ENCODE results near the gene SLC24A3. TPM values are rescaled to one million over a fixed set of nuclear protein-coding genes. Genes with fewer than 3 reads are reported as not detected.

The SLC24A3 gene
- total and polyA plus RNA-seq, 7 donors = 0.92 to 20.8 (median 13.5) TPM

GRCh38 chr20:19387251-19387650, 174.8 kb downstream of the SLC24A3 start:
- no peaks in the 10 kb centered on the region for H3K4me1 ChIP-seq
- no peaks in the 10 kb centered on the region for H3K27me3 ChIP-seq
- TF ChIP-seq POLR2A (IDR thresholded peaks at IDR 0.05) (no peak), CTCF (IDR thresholded peaks at IDR 0.05) (no peak), EP300 (IDR thresholded peaks at IDR 0.05) (no peak), POLR2AphosphoS5 (IDR thresholded peaks at IDR 0.05) (no peak)
- DNase-seq = no peak
- H3K27ac ChIP-seq = no peak overlapping the region
- H3K9me3 ChIP-seq = no peaks in the 10 kb centered on the region
- no peaks in the 10 kb centered on the region for H3K36me3 ChIP-seq
- intact Hi-C loops (cut with DNase I) = no loop called here
- no peak overlapping the region for H3K4me3 ChIP-seq

DNA sequence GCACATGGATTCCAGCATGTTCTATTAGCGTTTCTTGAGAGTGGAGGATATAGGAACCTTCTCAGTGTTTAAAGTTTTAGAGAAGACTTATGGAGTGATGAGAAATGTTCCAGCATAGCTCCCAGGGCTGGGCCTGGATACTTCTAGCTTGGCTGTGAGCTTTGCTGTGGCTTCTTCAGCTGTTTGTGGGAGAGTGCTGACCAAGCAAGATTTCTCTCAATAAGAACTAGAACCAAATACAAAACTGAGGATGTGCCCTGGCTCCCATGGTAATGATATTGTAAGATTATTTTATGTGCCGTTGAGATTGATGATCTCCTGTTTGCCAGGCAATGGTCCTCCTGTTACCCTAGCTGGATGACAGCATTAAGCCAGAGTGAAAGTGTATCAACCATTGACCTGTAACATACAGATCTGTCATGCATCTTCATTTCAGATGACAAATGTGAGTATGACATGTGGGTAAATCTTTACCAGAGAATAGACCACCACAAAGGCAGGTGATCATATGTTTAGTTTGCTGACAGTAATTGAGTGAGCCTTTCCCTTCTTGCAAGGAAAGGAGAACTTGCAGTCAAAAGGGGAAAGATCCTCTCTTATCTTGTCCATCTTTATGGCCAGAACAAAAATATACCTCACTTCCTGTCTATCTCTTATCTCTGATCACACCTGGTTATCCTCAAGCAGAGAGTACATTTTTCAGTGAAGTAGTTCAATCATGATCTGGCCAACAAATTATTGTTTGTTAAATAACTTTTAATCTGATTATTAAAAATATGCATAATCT, 180.1 kb downstream of the SLC24A3 start:
- no peaks in the 10 kb centered on the region for H3K9me3 ChIP-seq
- no peak overlapping the region for H3K27ac ChIP-seq
- H3K27me3 ChIP-seq = no peaks in the 10 kb centered on the region
- H3K4me1 ChIP-seq = no peaks in the 10 kb centered on the region
- intact Hi-C loops (cut with DNase I) = no loop called here
- TF ChIP-seq EP300 (IDR thresholded peaks at IDR 0.05) (no peak), POLR2A (IDR thresholded peaks at IDR 0.05) (no peak), CTCF (IDR thresholded peaks at IDR 0.05) (no peak), POLR2AphosphoS5 (IDR thresholded peaks at IDR 0.05) (no peak)
- DNase-seq = no peak
- 86 to 87% methylated on average over 2 of the region's 2 CpGs for WGBS, 2 donors
- H3K36me3 ChIP-seq = no peaks in the 10 kb centered on the region
- H3K4me3 ChIP-seq = no peak overlapping the region

DNA sequence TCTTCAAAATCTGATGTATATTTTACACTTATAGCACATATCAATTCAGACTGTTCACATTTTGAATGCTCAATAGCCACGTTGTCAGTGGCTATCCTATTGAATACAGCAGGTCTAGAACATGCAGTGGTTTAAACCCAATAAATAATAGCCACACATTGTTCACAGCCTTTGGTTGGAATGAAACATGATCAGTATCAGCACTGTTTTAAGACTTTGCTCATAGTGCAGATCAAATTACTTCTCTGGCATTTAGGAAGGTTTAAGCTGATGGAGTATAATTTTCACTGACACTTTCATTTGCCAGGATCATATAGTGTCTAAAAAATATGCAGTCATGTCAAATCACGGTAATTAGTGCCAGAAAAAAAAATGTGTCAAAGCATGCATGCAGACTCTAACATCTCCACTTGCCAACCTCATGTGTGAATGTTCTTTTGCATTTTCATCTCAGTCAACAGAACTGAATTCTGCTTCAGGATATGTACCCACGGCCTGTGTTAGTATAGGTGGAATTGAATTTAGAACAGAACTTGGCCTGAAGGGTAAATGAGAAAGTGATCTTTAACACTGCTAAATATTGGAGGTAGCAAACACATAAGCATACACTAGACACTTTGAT, 184.1 kb downstream of the SLC24A3 start:
- no peak for DNase-seq
- Histone ChIP-seq H3K9me3 (peaks cover 0 to 2% (median 0%) of the 10 kb centered on the region in 4 donors), H3K4me3 (no peak overlapping the region), H3K36me3 (no peaks in the 10 kb centered on the region), H3K4me1 (no peaks in the 10 kb centered on the region), H3K27me3 (no peaks in the 10 kb centered on the region), H3K27ac (no peak overlapping the region)
- WGBS, 2 donors = 78 to 86% methylated on average over 3 of the region's 3 CpGs
- no peak for TF ChIP-seq EP300 (IDR thresholded peaks at IDR 0.05)
- no peak for TF ChIP-seq POLR2AphosphoS5 (IDR thresholded peaks at IDR 0.05)
- intact Hi-C loops (cut with DNase I) = no loop called here

DNA sequence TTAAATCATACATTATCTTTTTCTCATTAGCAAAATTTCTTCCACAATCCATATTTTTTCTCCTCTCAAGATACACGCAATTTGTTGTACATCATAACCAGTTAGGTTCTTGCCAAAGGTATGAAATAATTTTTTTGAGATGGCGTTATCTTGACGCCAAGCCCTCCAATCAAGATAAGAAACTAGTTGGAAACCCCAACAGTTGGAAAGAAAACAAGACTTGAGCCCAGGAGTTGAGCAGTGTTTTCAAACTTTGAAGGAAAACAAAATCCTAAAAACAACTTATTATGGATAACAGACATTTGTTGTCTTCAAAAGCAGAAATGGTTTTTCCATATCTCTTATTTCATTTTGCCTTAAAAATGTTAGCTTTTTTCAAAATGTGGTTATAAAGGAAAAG, 184.8 kb downstream of the SLC24A3 start:
- no peaks in the 10 kb centered on the region for H3K27me3 ChIP-seq
- no peak overlapping the region for H3K27ac ChIP-seq
- peaks cover 0 to 2% (median 0%) of the 10 kb centered on the region in 4 donors for H3K9me3 ChIP-seq
- no peaks in the 10 kb centered on the region for H3K36me3 ChIP-seq
- TF ChIP-seq POLR2A (IDR thresholded peaks at IDR 0.05) (no peak), POLR2AphosphoS5 (IDR thresholded peaks at IDR 0.05) (no peak), CTCF (IDR thresholded peaks at IDR 0.05) (no peak), EP300 (IDR thresholded peaks at IDR 0.05) (no peak)
- intact Hi-C loops (cut with DNase I) = no loop called here
- no peak overlapping the region for H3K4me3 ChIP-seq
- H3K4me1 ChIP-seq = no peaks in the 10 kb centered on the region
- no peak for DNase-seq
- 89 to 94% methylated on average over 3 of the region's 3 CpGs for WGBS, 2 donors

DNA sequence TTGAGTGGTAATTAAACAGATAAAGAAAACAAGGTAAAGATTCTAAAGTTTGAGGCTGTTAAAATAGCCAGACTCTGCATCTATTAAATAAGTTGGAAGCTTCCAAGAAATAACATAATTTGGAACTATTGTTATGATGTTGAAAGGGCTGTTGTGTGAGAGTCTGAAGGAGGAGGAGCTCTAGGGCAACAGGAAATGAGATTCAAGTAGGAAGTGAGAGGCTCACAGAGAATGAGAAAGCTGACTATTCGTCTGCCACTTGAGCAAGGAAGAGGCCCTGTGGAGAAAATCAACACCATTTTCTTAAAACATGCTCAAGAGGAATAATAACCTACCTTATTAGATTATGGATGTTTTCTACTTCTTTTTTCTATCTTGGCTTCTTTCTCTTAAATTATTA, 185.2 kb downstream of the SLC24A3 start:
- TF ChIP-seq POLR2A (IDR thresholded peaks at IDR 0.05) (no peak), CTCF (IDR thresholded peaks at IDR 0.05) (no peak), EP300 (IDR thresholded peaks at IDR 0.05) (no peak), POLR2AphosphoS5 (IDR thresholded peaks at IDR 0.05) (no peak)
- WGBS, 2 donors = 60 to 79% methylated on average over 1 of the region's 1 CpG
- intact Hi-C loops (cut with DNase I) = no loop called here
- H3K9me3 ChIP-seq = peaks cover 0 to 2% (median 0%) of the 10 kb centered on the region in 4 donors
- no peaks in the 10 kb centered on the region for H3K4me1 ChIP-seq
- DNase-seq = no peak
- no peaks in the 10 kb centered on the region for H3K27me3 ChIP-seq
- no peak overlapping the region for H3K27ac ChIP-seq
- no peaks in the 10 kb centered on the region for H3K36me3 ChIP-seq
- no peak overlapping the region for H3K4me3 ChIP-seq

All from sigmoid colon (tissue), 7 donors.